Medulla oblongata (tissue), 1 donor: ENCODE measurements around the gene STPG1.

ENCODE experiments used
- DNase-seq: peaks from one replicate; pipeline ENCODE4 v3.0.0-alpha.2; 2015; ENCODE audit errors: extremely low spot score

Gene STPG1

GRCh38 chr1:24341260-24341659 is 72.3 kb downstream of the STPG1 start:
- no peak for DNase-seq

GRCh38 chr1:24340770-24341169 is 72.8 kb downstream of the STPG1 start:
- no peak for DNase-seq

GRCh38 chr1:24339996-24340395 is 73.6 kb downstream of the STPG1 start:
- DNase-seq = no peak

GRCh38 chr1:24338447-24338846 is 75.1 kb downstream of the STPG1 start:
- DNase-seq = no peak

GRCh38 chr1:24337455-24337854 is 76.1 kb downstream of the STPG1 start:
- DNase-seq = no peak

GRCh38 chr1:24336075-24336474 is 77.5 kb downstream of the STPG1 start:
- no peak for DNase-seq

GRCh38 chr1:24331961-24332673 is 81.5 kb downstream of the STPG1 start:
- no peak for DNase-seq

GRCh38 chr1:24329797-24330543 is 83.6 kb downstream of the STPG1 start:
- no peak for DNase-seq

- no peak for DNase-seq
Observed at GRCh38 chr1:24329331-24329730, 84.3 kb downstream of the STPG1 start.

- no peak for DNase-seq
Observed at GRCh38 chr1:24327891-24328290, 85.7 kb downstream of the STPG1 start.

- no peak for DNase-seq
Observed at GRCh38 chr1:24327486-24327885, 86.1 kb downstream of the STPG1 start.

GRCh38 chr1:24325587-24326449 is 87.8 kb downstream of the STPG1 start:
- no peak for DNase-seq

GRCh38 chr1:24324903-24325302 is 88.7 kb downstream of the STPG1 start:
- no peak for DNase-seq

- DNase-seq = no peak
Observed at GRCh38 chr1:24323281-24323680, 90.3 kb downstream of the STPG1 start.

GRCh38 chr1:24322470-24323177 is 91.0 kb downstream of the STPG1 start:
- peak; percentile 41 for DNase-seq

GRCh38 chr1:24321697-24322469 is 91.7 kb downstream of the STPG1 start:
- no peak for DNase-seq

- no peak for DNase-seq
Observed at GRCh38 chr1:24321126-24321525, 92.5 kb downstream of the STPG1 start.

GRCh38 chr1:24319962-24320361 is 93.6 kb downstream of the STPG1 start:
- DNase-seq = no peak

GRCh38 chr1:24319312-24319863 is 94.2 kb downstream of the STPG1 start, which contains the start of gene GRHL3:
TSS of gene GRHL3 (plus strand) at chr1:24319357. CDS start at chr1:24319552, 195 bp downstream.
- peak; percentile 27 for DNase-seq

GRCh38 chr1:24318615-24319311 is 94.8 kb downstream of the STPG1 start:
- peak; percentile 45 for DNase-seq
